OCI-LY3 (cell line): ENCODE data around the gene ZXDB.

Source experiments
- CTCF ChIP-seq: fragments of 200-600, 300-600 bp; sonication (generic); IDR thresholded peaks from 2 replicates; pipeline ENCODE4 v1.5.1; 2014; ENCODE audit warnings: antibody characterized with exemption, low read length, low read depth
- EZH2phosphoT487 ChIP-seq: fragments of 200-600 bp; shearing (Covaris generic); IDR thresholded peaks from 2 replicates; pipeline ENCODE4 v1.6.1; 2018; ENCODE audit warnings: antibody characterized with exemption, mixed run types, low read depth

GRCh38 chrX:57643698-57644097, 51.9 kb downstream of the ZXDB start:
- TF ChIP-seq CTCF (no peak), EZH2phosphoT487 (no peak)
